GM12801 (cell line): ENCODE measurements around the gene ADAP1.

Source experiments
- TF ChIP-seq, protein P1 (sequence below): IDR thresholded peaks from one replicate; pipeline ENCODE4 v1.5.1; 2011; ENCODE audit warnings: control low read depth; ENCODE audit not compliant: insufficient read length; ENCODE audit errors: extremely low read depth

Gene ADAP1

GRCh38 chr7:967361-968082, 13.0 kb upstream of the ADAP1 start:
- TF ChIP-seq, protein P1, sequence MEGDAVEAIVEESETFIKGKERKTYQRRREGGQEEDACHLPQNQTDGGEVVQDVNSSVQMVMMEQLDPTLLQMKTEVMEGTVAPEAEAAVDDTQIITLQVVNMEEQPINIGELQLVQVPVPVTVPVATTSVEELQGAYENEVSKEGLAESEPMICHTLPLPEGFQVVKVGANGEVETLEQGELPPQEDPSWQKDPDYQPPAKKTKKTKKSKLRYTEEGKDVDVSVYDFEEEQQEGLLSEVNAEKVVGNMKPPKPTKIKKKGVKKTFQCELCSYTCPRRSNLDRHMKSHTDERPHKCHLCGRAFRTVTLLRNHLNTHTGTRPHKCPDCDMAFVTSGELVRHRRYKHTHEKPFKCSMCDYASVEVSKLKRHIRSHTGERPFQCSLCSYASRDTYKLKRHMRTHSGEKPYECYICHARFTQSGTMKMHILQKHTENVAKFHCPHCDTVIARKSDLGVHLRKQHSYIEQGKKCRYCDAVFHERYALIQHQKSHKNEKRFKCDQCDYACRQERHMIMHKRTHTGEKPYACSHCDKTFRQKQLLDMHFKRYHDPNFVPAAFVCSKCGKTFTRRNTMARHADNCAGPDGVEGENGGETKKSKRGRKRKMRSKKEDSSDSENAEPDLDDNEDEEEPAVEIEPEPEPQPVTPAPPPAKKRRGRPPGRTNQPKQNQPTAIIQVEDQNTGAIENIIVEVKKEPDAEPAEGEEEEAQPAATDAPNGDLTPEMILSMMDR: no peak

- TF ChIP-seq, protein P1: no peak
Observed at GRCh38 chr7:966291-967069, 12.0 kb upstream of the ADAP1 start.

- TF ChIP-seq, protein P1: no peak
Observed at GRCh38 chr7:964401-965231, 10.1 kb upstream of the ADAP1 start.

DNA sequence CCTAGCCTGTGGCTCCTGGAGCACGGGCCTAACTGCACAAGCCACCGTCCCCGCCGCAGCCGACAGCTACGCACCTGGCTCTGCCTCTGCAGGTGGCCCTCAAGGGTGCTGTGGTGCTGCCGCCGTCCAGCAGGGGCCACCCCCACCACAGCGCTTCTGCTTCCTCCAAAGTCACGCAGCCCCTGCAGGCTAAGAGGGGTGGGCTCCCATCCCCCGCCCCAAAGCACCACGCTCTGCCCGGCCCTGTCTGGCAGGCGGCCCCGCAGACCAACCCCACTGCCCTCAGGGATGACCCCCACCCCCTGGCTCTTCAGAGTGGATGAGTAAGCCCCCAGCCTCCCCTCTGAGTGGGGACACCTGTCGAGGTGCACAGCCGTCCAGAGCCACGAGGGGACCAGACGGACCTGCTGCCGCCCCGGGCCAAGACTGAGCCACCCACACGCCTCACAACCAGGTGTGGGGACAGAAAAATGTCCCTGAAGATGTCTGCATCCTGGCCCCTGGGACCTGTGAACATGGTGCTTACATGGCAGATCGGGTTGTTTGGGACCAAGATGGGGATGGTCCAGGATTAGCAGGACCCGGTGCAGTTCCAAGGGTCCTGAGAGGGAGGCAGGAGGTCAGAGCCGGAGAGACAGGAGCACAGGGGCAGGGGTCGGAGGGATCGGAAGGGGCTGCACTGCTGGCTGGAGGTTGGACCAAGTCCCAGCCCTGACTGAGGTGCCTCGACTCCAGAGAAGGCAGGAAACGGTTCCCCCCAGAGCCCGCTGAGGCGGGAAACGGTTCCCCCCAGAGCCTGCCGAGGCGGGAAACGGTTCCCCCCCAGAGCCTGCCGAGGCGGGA, 9.0 kb upstream of the ADAP1 start:
- TF ChIP-seq, protein P1: no peak

DNA sequence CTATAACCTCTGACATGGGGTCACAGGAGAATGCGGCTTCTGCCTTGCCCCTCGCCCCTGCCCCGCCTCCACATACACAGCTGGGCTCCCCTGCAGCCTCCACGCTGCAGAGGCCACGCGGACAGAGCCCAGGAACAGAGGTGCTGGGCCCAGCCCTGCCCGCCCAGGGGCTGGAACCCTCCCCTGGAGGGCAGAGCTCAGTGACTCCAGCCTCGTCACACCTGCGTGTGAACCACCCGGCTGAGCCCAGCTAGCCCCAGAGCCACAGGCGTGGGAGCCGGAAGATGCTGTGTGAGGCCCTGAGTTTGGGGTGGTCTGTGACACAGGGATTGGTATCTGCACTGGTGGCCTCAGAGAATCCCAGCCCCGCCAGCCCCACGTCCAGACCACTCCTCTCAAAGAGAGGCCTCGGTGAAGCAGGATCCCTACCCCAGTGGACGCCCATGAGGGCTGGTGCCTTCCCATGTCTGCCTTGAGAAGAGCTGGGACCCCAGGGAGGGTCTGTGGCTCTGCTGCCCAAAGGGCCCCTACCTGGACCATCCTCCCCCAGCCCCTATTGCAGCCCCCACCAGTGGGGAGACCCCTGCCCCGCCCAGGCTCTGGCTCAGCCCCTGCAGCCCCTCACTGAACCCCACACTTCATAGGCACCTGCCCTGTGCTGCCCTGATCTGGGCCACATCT, 8.1 kb upstream of the ADAP1 start:
- TF ChIP-seq, protein P1: no peak

GRCh38 chr7:961546-962400, 7.3 kb upstream of the ADAP1 start:
- TF ChIP-seq, protein P1: no peak
